22Rv1 (cell line): Measurements from ENCODE around the gene PFN4.

Source experiments
- CTCF ChIP-seq: fragments of 450-650 bp; IDR thresholded peaks from 2 replicates; pipeline ENCODE4 v1.5.1; 2017; ENCODE audit warnings: mild to moderate bottlenecking
- ZFX ChIP-seq: fragments of 450-650 bp; IDR thresholded peaks from 2 replicates; pipeline ENCODE4 v1.6.1; 2017; ENCODE audit warnings: antibody characterized with exemption, borderline replicate concordance

- TF ChIP-seq CTCF (no peak), ZFX (no peak)
Measured at GRCh38 chr2:24111407-24111901, 11.7 kb downstream of the PFN4 start.
